ENCODE measurements around the gene RRM1. TPM values are rescaled to one million over a fixed set of nuclear protein-coding genes. Genes with fewer than 3 reads are reported as not detected.

Gene RRM1
- total RNA-seq, 1 experiment from 2014 or later: 138 TPM

DNA sequence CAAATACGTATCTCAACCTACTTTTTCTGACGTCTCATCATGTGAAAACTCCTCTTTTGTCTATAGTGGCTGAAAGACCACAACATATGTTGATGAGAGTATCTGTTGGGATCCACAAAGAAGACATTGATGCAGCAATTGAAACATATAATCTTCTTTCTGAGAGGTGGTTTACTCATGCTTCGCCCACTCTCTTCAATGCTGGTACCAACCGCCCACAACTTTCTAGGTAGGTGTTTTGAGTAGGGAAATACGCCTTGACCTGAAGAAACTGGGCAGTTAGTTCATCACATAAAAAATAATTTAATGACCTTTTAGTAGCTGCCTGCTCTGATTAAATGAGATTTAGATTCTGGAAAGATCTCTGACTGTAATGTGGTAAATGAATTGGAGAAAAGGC lies 17.2 kb downstream of the RRM1 start:
- Histone ChIP-seq H3K79me2 (ENCODE audit: insufficient read depth, low read length) (no peaks in the 10 kb centered on the region), H3K9me3 (ENCODE audit: control insufficient read depth, low read depth, low read length) (no peaks in the 10 kb centered on the region), H2BK15ac (ENCODE audit: low read depth, low read length) (no peak overlapping the region), H3K27ac (ENCODE audit: insufficient read length, low read depth, low read length) (no peak overlapping the region), H3K27me3 (ENCODE audit: insufficient read depth, low read length) (no peaks in the 10 kb centered on the region), H2BK12ac (ENCODE audit: insufficient read length, low read depth, low read length) (no peak overlapping the region), H4K8ac (replicated peaks; ENCODE audit: insufficient read length, low read depth, low read length) (no peak overlapping the region), H3K23me2 (ENCODE audit: insufficient read length, low read depth, low read length, poor library complexity, severe bottlenecking) (no peaks in the 10 kb centered on the region), H3T11ph (ENCODE audit: low read length) (no peak overlapping the region), H3K9ac (ENCODE audit: extremely low read depth, insufficient read length, low read length) (no peak overlapping the region), H3K4ac (ENCODE audit: low read depth, low read length) (no peak overlapping the region), H3K14ac (ENCODE audit: insufficient read depth, low read length) (no peak overlapping the region), H3K23ac (ENCODE audit: insufficient read length, low read depth, low read length) (no peak overlapping the region), H2BK5ac (ENCODE audit: insufficient read length, low read length) (no peak overlapping the region), H3K79me1 (ENCODE audit: insufficient read depth, low read depth, low read length, poor library complexity, severe bottlenecking) (no peaks in the 10 kb centered on the region), H2AFZ (ENCODE audit: low read length) (no peak overlapping the region), H3K18ac (ENCODE audit: insufficient read length, low read depth, low read length) (no peak overlapping the region), H3K4me2 (ENCODE audit: insufficient read depth, insufficient read length, low read length) (no peak overlapping the region), H3K4me1 (ENCODE audit: insufficient read depth, low read length) (no peaks in the 10 kb centered on the region), H2BK20ac (ENCODE audit: low read depth, low read length, poor library complexity, severe bottlenecking) (no peak overlapping the region), H3K56ac (ENCODE audit: insufficient read length, low read depth, low read length) (no peak overlapping the region), H2BK120ac (ENCODE audit: low read depth, low read length, poor library complexity, severe bottlenecking) (no peak overlapping the region), H2AK5ac (ENCODE audit: insufficient read length, low read length) (no peak overlapping the region), H4K91ac (ENCODE audit: insufficient read length, low read depth, low read length) (no peak overlapping the region), H4K5ac (ENCODE audit: insufficient read length, low read depth, low read length) (no peak overlapping the region), H4K20me1 (ENCODE audit: control insufficient read depth, insufficient read depth, insufficient read length) (no peaks in the 10 kb centered on the region)
- no CpG with 5 or more reads among the region's 5 CpGs for WGBS (ENCODE audit: extremely low coverage, insufficient read length, low lambda C conversion rate)
- H3K9me3 Mint-ChIP-seq: no peaks in the 10 kb centered on the region; a peak in 1 of 5 replicates
- no peak overlapping the region; a peak in 1 of 7 replicates for H3K27ac Mint-ChIP-seq
- DNase-seq: no peak
- H3K27me3 Mint-ChIP-seq (ENCODE audit: low read depth): no peaks in the 10 kb centered on the region
- no peaks in the 10 kb centered on the region for H3K4me1 Mint-ChIP-seq
- TF ChIP-seq, protein P1, sequence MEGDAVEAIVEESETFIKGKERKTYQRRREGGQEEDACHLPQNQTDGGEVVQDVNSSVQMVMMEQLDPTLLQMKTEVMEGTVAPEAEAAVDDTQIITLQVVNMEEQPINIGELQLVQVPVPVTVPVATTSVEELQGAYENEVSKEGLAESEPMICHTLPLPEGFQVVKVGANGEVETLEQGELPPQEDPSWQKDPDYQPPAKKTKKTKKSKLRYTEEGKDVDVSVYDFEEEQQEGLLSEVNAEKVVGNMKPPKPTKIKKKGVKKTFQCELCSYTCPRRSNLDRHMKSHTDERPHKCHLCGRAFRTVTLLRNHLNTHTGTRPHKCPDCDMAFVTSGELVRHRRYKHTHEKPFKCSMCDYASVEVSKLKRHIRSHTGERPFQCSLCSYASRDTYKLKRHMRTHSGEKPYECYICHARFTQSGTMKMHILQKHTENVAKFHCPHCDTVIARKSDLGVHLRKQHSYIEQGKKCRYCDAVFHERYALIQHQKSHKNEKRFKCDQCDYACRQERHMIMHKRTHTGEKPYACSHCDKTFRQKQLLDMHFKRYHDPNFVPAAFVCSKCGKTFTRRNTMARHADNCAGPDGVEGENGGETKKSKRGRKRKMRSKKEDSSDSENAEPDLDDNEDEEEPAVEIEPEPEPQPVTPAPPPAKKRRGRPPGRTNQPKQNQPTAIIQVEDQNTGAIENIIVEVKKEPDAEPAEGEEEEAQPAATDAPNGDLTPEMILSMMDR (conservative IDR thresholded peaks at IDR 0.05): no peak
- H3K4me3 Mint-ChIP-seq: no peak overlapping the region
- peaks cover 23 to 73% (median 66%) of the 10 kb centered on the region in 3 experiments; a peak in 6 of 7 replicates for H3K36me3 Mint-ChIP-seq (ENCODE audit: insufficient read depth in 1 of 3, low read depth in 3 of 3)
